ENCODE measurements around the gene ZWILCH. TPM values are rescaled to one million over a fixed set of nuclear protein-coding genes. Genes with fewer than 3 reads are reported as not detected.

ZWILCH gene
- polyA plus RNA-seq, 1 donor (not counting 4 experiments of a cell fraction or from before 2014, with no cell fraction given): 34.9 TPM

- no peak overlapping the region for H3K9ac ChIP-seq (ENCODE audit: control insufficient read depth, extremely low read depth, insufficient read depth, low read length)
- no peak for FAIRE-seq
Observed at GRCh38 chr15:66573719-66574595, 68.8 kb downstream of the ZWILCH start.

DNA sequence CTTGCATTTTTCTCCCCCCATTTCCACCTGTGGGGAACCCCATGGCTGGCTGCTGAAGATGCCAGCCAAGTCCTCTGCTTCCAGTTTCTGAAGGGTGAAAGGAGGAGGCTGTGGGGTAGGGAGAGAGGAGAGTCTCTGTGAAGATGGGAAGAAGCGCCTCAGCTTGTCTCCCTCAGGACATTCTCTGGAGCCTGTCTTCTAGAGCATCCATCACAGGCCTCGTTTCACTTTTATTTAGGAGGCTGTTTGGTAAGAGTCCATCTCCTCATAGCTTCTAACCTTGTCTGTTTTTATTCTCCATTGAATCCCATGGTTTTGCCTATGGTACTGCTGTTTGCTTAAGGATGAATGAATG lies 69.4 kb downstream of the ZWILCH start:
- DNase-seq (ENCODE audit: low read depth, low spot score) (no peak), FAIRE-seq (no peak)
- no peak overlapping the region for H2AFZ ChIP-seq (ENCODE audit: control insufficient read depth, low read length)
- no peaks in the 10 kb centered on the region for H3K9me1 ChIP-seq (ENCODE audit: control insufficient read depth, extremely low read depth, insufficient read depth, low read length)
- no peak overlapping the region for H3K9ac ChIP-seq (ENCODE audit: control insufficient read depth, extremely low read depth, insufficient read depth, low read length)
- H3K27ac ChIP-seq (ENCODE audit: control insufficient read depth, insufficient read depth, low read length): no peak overlapping the region
- dilution Hi-C loops (cut with MboI; ENCODE audit: extremely low pct_ligation_motif_present, low sequenced_read_pairs): no loop called here
- no peaks in the 10 kb centered on the region for H3K79me2 ChIP-seq (ENCODE audit: control insufficient read depth, insufficient read depth, low read length)
- H3K4me1 ChIP-seq (ENCODE audit: control insufficient read depth, extremely low read depth, insufficient read depth, low read length): no peaks in the 10 kb centered on the region
- H3K4me3 ChIP-seq (ENCODE audit: control insufficient read depth in 2 of 3, extremely low read depth in 1 of 3, insufficient read depth in 2 of 3, low read depth in 1 of 3, low read length in 3 of 3): no peak overlapping the region
- no peaks in the 10 kb centered on the region for H3K27me3 ChIP-seq (ENCODE audit: control insufficient read depth, extremely low read depth, insufficient read depth, low read length)
- no peaks in the 10 kb centered on the region for H3K36me3 ChIP-seq (ENCODE audit: control insufficient read depth in 2 of 2, extremely low read depth in 1 of 2, insufficient read depth in 2 of 2, low read length in 2 of 2)
- no peak overlapping the region for H3K4me2 ChIP-seq (ENCODE audit: control insufficient read depth, extremely low read depth, insufficient read depth, low read depth, low read length)
- H3K9me3 ChIP-seq (ENCODE audit: control insufficient read depth, low read depth, low read length): no peaks in the 10 kb centered on the region
- no peaks in the 10 kb centered on the region for H4K20me1 ChIP-seq (ENCODE audit: control insufficient read depth, extremely low read depth, insufficient read depth, low read length)
- TF ChIP-seq EZH2 (IDR thresholded peaks at IDR 0.05; ENCODE audit: low read length): no peak
- TF ChIP-seq CTCF (optimal IDR thresholded peaks at IDR 0.05 in 1 of 3, IDR thresholded peaks at IDR 0.05 in 1 of 3, conservative IDR thresholded peaks at IDR 0.05 in 1 of 3; ENCODE audit: extremely low read depth in 1 of 3, insufficient read depth in 2 of 3, low read length in 3 of 3): no peak

More at GRCh38 chr15:66573719-66574595, 68.8 kb downstream of the ZWILCH start:
- H4K20me1 ChIP-seq (ENCODE audit: control insufficient read depth, extremely low read depth, insufficient read depth, low read length): no peaks in the 10 kb centered on the region
- H3K9me3 ChIP-seq (ENCODE audit: control insufficient read depth, low read depth, low read length): no peaks in the 10 kb centered on the region
- H3K36me3 ChIP-seq (ENCODE audit: control insufficient read depth in 2 of 2, extremely low read depth in 1 of 2, insufficient read depth in 2 of 2, low read length in 2 of 2): no peaks in the 10 kb centered on the region
- dilution Hi-C loops (cut with MboI; ENCODE audit: extremely low pct_ligation_motif_present, low sequenced_read_pairs): no loop called here
- H3K27me3 ChIP-seq (ENCODE audit: control insufficient read depth, extremely low read depth, insufficient read depth, low read length): no peaks in the 10 kb centered on the region
- H2AFZ ChIP-seq (ENCODE audit: control insufficient read depth, low read length): no peak overlapping the region
- H3K27ac ChIP-seq (ENCODE audit: control insufficient read depth, insufficient read depth, low read length): no peak overlapping the region
- TF ChIP-seq CTCF (optimal IDR thresholded peaks at IDR 0.05 in 1 of 3, IDR thresholded peaks at IDR 0.05 in 1 of 3, conservative IDR thresholded peaks at IDR 0.05 in 1 of 3; ENCODE audit: extremely low read depth in 1 of 3, insufficient read depth in 2 of 3, low read length in 3 of 3): no peak
- no peak for TF ChIP-seq EZH2 (IDR thresholded peaks at IDR 0.05; ENCODE audit: low read length)
- no peaks in the 10 kb centered on the region for H3K4me1 ChIP-seq (ENCODE audit: control insufficient read depth, extremely low read depth, insufficient read depth, low read length)
- DNase-seq (ENCODE audit: low read depth, low spot score): no peak
- no peaks in the 10 kb centered on the region for H3K9me1 ChIP-seq (ENCODE audit: control insufficient read depth, extremely low read depth, insufficient read depth, low read length)
- H3K4me2 ChIP-seq (ENCODE audit: control insufficient read depth, extremely low read depth, insufficient read depth, low read depth, low read length): no peak overlapping the region
- H3K79me2 ChIP-seq (ENCODE audit: control insufficient read depth, insufficient read depth, low read length): no peaks in the 10 kb centered on the region
- no peak overlapping the region for H3K4me3 ChIP-seq (ENCODE audit: control insufficient read depth in 2 of 3, extremely low read depth in 1 of 3, insufficient read depth in 2 of 3, low read depth in 1 of 3, low read length in 3 of 3)
